GM19238 (cell line): ENCODE results near the gene SOST.

Source experiments
- DNase-seq: peaks from one replicate; pipeline ENCODE4 v3.0.0; 2011; ENCODE audit warnings: low spot score; ENCODE audit not compliant: insufficient read length

Gene SOST

DNA sequence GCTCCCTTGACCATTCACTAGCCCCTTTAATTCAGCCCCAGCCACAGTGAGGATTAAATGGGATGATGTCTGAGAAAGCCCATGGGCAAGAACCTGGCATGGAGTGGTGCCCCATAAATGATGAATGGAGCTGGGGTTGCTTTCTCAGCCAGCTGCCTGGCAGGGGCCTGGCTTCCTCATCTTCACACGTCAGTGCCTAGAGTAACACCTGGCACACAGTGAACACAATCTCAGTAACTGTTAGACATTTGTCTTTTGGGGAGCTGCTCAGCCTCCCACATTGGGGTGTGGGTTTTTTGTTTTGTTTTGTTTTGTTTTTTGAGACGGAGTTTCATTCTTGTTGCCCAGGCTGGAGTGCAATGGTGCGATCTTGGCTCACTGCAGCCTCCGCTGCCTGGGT lies 49.4 kb downstream of the SOST start:
- no peak for DNase-seq

GRCh38 chr17:43707184-43707583 lies 51.4 kb downstream of the SOST start:
- no peak for DNase-seq

- no peak for DNase-seq
Observed at GRCh38 chr17:43706235-43706634, 52.4 kb downstream of the SOST start.
